K562 (cell line): ENCODE measurements around the gene SAMD11. TPM values are rescaled to one million over a fixed set of nuclear protein-coding genes. Genes with fewer than 3 reads are reported as not detected.

ENCODE experiments used
- ATAC-seq: fragments of 200-7000 bp; cut with Tn5 transposase; 3 replicates; pipeline ENCODE4 v1.9.1; 2020; ENCODE audit warnings: moderate library complexity
- BruUV-seq: library from RNA; stranded (reverse); fragments of 400-500 nt; replicated peaks from 2 replicates; lab custom pipeline; 2021; lab: Mats Ljungman, UMichigan
- CTCF ChIA-PET: fragments of 300-600 bp; formaldehyde crosslinking; extraction: SDS; loops from one replicate; lab custom pipeline; 2021; ENCODE audit warnings: low intra/inter-chr PET ratio; lab: Yijun Ruan, JAX
- POLR2A ChIA-PET: fragments of 300-600, 350-650 bp; sonication (Branson Sonifier 250); formaldehyde crosslinking; extraction: SDS; loops from one replicate; lab custom pipeline; 2021; ENCODE audit warnings: antibody characterized with exemption, inconsistent platforms; lab: Yijun Ruan, JAX
- DNase-seq, 4 experiments: peaks; one replicate each; pipeline versions ENCODE4 v3.0.0 to v3.0.0-alpha.2; 2011 to 2018; ENCODE audit warnings: low spot score in 3 of 4, mixed read lengths in 3 of 4; ENCODE audit errors: extremely low read depth in 1 of 4
- FAIRE-seq: peaks from 2 replicates; lab custom pipeline; 2011; peaks lifted over from hg19 to GRCh38; lab: Jason Lieb, UNC
- H2AFZ ChIP-seq: 2 replicates; pipeline ENCODE4 v1.6.0; 2011; ENCODE audit warnings: low read depth, low read length, control low read depth, inconsistent platforms
- H3K27ac ChIP-seq: fragments of 200-600 bp; 3 replicates; pipeline ENCODE4 v1.8.0; 2011; ENCODE audit warnings: low read depth, mild to moderate bottlenecking, control low read depth, inconsistent platforms, low read length, moderate library complexity, mixed read lengths; ENCODE audit errors: extremely low read depth
- H3K27me3 ChIP-seq, 2 experiments: fragments of 300-600 bp in 1 of 2; 2 replicates in 1 of 2; 3 replicates in 1 of 2; pipeline versions ENCODE4 v1.6.0 to v1.8.0; 2011; ENCODE audit warnings: inconsistent platforms in 2 of 2, low read length in 2 of 2, mild to moderate bottlenecking in 1 of 2, mixed read lengths in 1 of 2, moderate library complexity in 1 of 2; ENCODE audit not compliant: control insufficient read depth in 2 of 2, insufficient read depth in 2 of 2
- H3K36me3 ChIP-seq: fragments of 300-600 bp; 3 replicates; pipeline ENCODE4 v1.8.0; 2011; ENCODE audit warnings: mild to moderate bottlenecking, low read length, inconsistent platforms; ENCODE audit not compliant: control insufficient read depth, insufficient read depth
- H3K4me1 ChIP-seq, 2 experiments: fragments of 200-600 bp in 1 of 2; replicated peaks in 1 of 2; 2 replicates in 1 of 2; 3 replicates in 1 of 2; pipeline versions ENCODE4 v1.5.1 to v1.8.0; 2011; ENCODE audit warnings: inconsistent platforms in 2 of 2, low read length in 2 of 2, mild to moderate bottlenecking in 1 of 2, mixed read lengths in 1 of 2, moderate library complexity in 1 of 2; ENCODE audit not compliant: control insufficient read depth in 2 of 2, insufficient read depth in 2 of 2
- H3K4me2 ChIP-seq: 2 replicates; pipeline ENCODE4 v1.6.1; 2011; ENCODE audit warnings: low read length, control low read depth, inconsistent platforms, mixed read lengths; ENCODE audit not compliant: insufficient read depth
- H3K4me3 ChIP-seq: fragments of 200-600 bp; sonication (generic), shearing (Covaris generic); 2 replicates; pipeline ENCODE4 v1.5.1; 2016; ENCODE audit warnings: control low read depth, inconsistent platforms
- H3K79me2 ChIP-seq: fragments of 200-600 bp; 3 replicates; pipeline ENCODE4 v1.8.0; 2011; ENCODE audit warnings: low read length, inconsistent platforms; ENCODE audit not compliant: control insufficient read depth, insufficient read depth
- H3K9ac ChIP-seq, 2 experiments: 2 replicates each; pipeline versions ENCODE4 v1.6.0 to v1.6.1; 2011; ENCODE audit warnings: low read depth in 2 of 2, low read length in 2 of 2, control low read depth in 1 of 2, inconsistent platforms in 1 of 2, mild to moderate bottlenecking in 1 of 2, mixed read lengths in 1 of 2; ENCODE audit not compliant: insufficient read depth in 1 of 2
- H3K9me1 ChIP-seq: one replicate; pipeline ENCODE4 v1.6.0; 2011; ENCODE audit warnings: inconsistent platforms, mild to moderate bottlenecking, low read length, moderate library complexity; ENCODE audit not compliant: control insufficient read depth, insufficient read depth
- H3K9me3 ChIP-seq: replicated peaks from 2 replicates; pipeline ENCODE4 v1.5.1; 2011; ENCODE audit warnings: low read depth, low read length, inconsistent platforms; ENCODE audit not compliant: control insufficient read depth, insufficient read depth
- H4K20me1 ChIP-seq: replicated peaks from 2 replicates; pipeline ENCODE4 v1.6.1; 2011; ENCODE audit warnings: low read length, inconsistent platforms, mixed read lengths; ENCODE audit not compliant: control insufficient read depth, insufficient read depth
- FOXP4 ChIP-seq: sonication (generic); formaldehyde crosslinking; IDR thresholded peaks from 2 replicates; pipeline ENCODE4 v1.8.0; 2022; ENCODE audit warnings: mild to moderate bottlenecking, missing genetic modification reagents, borderline replicate concordance
- NFE2 ChIP-seq: IDR thresholded peaks from 2 replicates; pipeline ENCODE4 v1.6.1; 2014; ENCODE audit warnings: antibody characterized with exemption, low read depth
- STAT5B ChIP-seq: fragments of 250-450 bp; sonication (Bioruptor Pico); IDR thresholded peaks from 2 replicates; pipeline ENCODE4 v1.8.0; 2021; ENCODE audit warnings: mild to moderate bottlenecking, inconsistent platforms
- ZNF316 ChIP-seq: fragments of 450-650 bp; IDR thresholded peaks from 2 replicates; pipeline ENCODE4 v1.6.1; 2016
- WGBS: fragments of 100-300 bp; shearing (Covaris generic); methylation state at CpG from one replicate; pipeline ENCODE4 v1.1.6; 2016; ENCODE audit warnings: low coverage, mixed read lengths; ENCODE audit not compliant: insufficient coverage; ENCODE audit errors: missing lambda C conversion rate; 5-methylcytosine and 5-hydroxymethylcytosine counted together
- in situ Hi-C: fragments of 300-500 bp; cut with MboI; formaldehyde crosslinking; loops from 4 replicates; pipeline ENCODE4 v1.15.0; 2018; ENCODE audit warnings: inconsistent platforms, mixed read lengths
- intact Hi-C: fragments of 100-400 bp; cut with micrococcal nuclease; formaldehyde crosslinking; loops from 2 replicates; pipeline ENCODE4 v1.14.2; 2022
- polyA plus RNA-seq, 8 experiments: library from polyadenylated mRNA; depleted of rRNA in 4 of 8; stranded (reverse) in 5 of 8; unstranded in 3 of 8; fragments of >200 nt; fragmentation: Nextera tagmentation in 2 of 8; fragmentation: Illumina TruSeq in 1 of 8; extraction: Ambion mirVana in 2 of 8; extraction: Trizol in 1 of 8; gene quantifications; 2 replicates each; pipeline versions ENCODE4 v1.2.1 to v1.2.3, GENCODE V29; 2011 to 2014; ENCODE audit warnings: inconsistent platforms in 1 of 8, missing spikeins in 1 of 8
- total RNA-seq, 7 experiments: library from RNA; depleted of rRNA in 6 of 7; stranded (reverse); fragments of >200 nt in 6 of 7; fragmentation: Illumina TruSeq in 2 of 7; extraction: Trizol in 2 of 7; gene quantifications; 2 replicates each; pipeline versions ENCODE4 v1.2.1 to v1.2.3, GENCODE V29; 2011 to 2021; ENCODE audit warnings: low replicate concordance in 1 of 7
- TF ChIP-seq, protein P1 (sequence below): fragments of 250-450 bp; sonication (Bioruptor Pico); IDR thresholded peaks from 2 replicates; pipeline ENCODE4 v1.5.0; 2020; ENCODE audit warnings: mild to moderate bottlenecking

Gene SAMD11
- total and polyA plus RNA-seq, 9 of the 15 experiments (the other 6 are each of a cell fraction or from before 2014, with no cell fraction given) = 0.07 to 0.82 (median 0.11) TPM; not detected in 2

- no peak overlapping the region for H2AFZ ChIP-seq
- no peaks in the 10 kb centered on the region for H3K9me1 ChIP-seq
- DNase-seq (no peak), FAIRE-seq (no peak), ATAC-seq (no peak)
- POLR2A ChIA-PET = interaction anchor here (0.6 kb wide), 2 partner anchors 13 to 403 kb away, joined by 3 to 4 read pairs; partner anchors contain the start of gene NOC2L
- 33% methylated on average over 34 of the region's 34 CpGs for whole genome bisulfite sequencing
- peak overlapping the region in 1 of 2 experiments; percentile 22; a peak in 1 of 4 replicates for H3K9ac ChIP-seq
- peaks cover 0 to 37% of the 10 kb centered on the region in 2 experiments; a peak in 2 of 5 replicates for H3K27me3 ChIP-seq
- H3K9me3 ChIP-seq = peaks cover 6% of the 10 kb centered on the region
- no peak overlapping the region for H3K27ac ChIP-seq
- in situ Hi-C loops = no loop called here
- TF ChIP-seq FOXP4 (CRISPR knock-in tag) (no peak), ZNF316 (no peak), NFE2 (no peak), STAT5B (CRISPR knock-in tag) (no peak)
- TF ChIP-seq, protein P1, sequence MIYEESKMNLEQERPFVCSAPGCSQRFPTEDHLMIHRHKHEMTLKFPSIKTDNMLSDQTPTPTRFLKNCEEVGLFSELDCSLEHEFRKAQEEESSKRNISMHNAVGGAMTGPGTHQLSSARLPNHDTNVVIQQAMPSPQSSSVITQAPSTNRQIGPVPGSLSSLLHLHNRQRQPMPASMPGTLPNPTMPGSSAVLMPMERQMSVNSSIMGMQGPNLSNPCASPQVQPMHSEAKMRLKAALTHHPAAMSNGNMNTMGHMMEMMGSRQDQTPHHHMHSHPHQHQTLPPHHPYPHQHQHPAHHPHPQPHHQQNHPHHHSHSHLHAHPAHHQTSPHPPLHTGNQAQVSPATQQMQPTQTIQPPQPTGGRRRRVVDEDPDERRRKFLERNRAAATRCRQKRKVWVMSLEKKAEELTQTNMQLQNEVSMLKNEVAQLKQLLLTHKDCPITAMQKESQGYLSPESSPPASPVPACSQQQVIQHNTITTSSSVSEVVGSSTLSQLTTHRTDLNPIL (CRISPR knock-in tag) = no peak
- TF ChIP-seq, all 486 proteins: peak for 0
- Histone ChIP-seq H4K20me1 (no peaks in the 10 kb centered on the region), H3K4me1 (peaks cover 5 to 71% of the 10 kb centered on the region in 2 experiments; a peak in 4 of 5 replicates), H3K4me3 (no peak overlapping the region), H3K79me2 (no peaks in the 10 kb centered on the region), H3K36me3 (no peaks in the 10 kb centered on the region), H3K4me2 (no peak overlapping the region)
- intact Hi-C loops = no loop called here
- BruUV-seq = no TSS peak
- CTCF ChIA-PET = no interaction called here
Observed at GRCh38 chr1:971751-972506, 48.2 kb downstream of the SAMD11 start.
